Prostate gland (tissue), 2 donors: ENCODE results near the gene GARIN3.

ENCODE experiments used
- CTCF ChIP-seq, 4 experiments: fragments of 200-600 bp in 2 of 4; fragments of 450-650 bp in 2 of 4; sonication (generic) in 2 of 4; IDR thresholded peaks; 1 replicate in 3 of 4; 2 replicates in 1 of 4; pipeline ENCODE4 v1.5.1; 2016 to 2019; ENCODE audit warnings: antibody characterized with exemption in 4 of 4, mild to moderate bottlenecking in 2 of 4, moderate library complexity in 2 of 4
- POLR2A ChIP-seq: fragments of 450-650 bp; IDR thresholded peaks from one replicate; pipeline ENCODE4 v1.6.1; 2016; ENCODE audit warnings: antibody characterized with exemption, mild to moderate bottlenecking

- no peak for TF ChIP-seq POLR2A
- no peak for TF ChIP-seq CTCF (IDR thresholded peaks at IDR 0.05)
These were observed 12.9 kb upstream of the GARIN3 start for GRCh38 chr5:157178966-157179365.
